ENCODE data around the gene NHLH1.

DNA sequence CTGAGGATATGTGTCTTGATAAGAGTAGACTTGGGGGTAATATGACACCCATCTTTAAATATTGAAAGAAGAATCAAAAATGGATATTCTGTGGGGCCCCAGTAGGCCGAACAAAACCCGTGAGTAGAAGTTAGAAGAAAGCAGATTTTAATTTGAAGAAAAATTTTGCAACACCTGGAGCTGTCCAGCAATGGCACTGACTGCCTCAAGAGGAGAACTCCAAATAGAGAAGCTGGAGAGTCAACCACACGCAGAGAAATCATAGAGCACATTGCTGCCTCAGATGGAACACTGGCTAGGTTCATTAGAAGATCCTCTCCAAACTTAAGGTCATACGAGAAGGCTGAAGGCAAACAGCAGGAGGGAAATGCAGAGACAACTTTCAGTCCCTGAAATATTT is 6.8 kb downstream of the NHLH1 start:
- TF ChIP-seq, protein P1, sequence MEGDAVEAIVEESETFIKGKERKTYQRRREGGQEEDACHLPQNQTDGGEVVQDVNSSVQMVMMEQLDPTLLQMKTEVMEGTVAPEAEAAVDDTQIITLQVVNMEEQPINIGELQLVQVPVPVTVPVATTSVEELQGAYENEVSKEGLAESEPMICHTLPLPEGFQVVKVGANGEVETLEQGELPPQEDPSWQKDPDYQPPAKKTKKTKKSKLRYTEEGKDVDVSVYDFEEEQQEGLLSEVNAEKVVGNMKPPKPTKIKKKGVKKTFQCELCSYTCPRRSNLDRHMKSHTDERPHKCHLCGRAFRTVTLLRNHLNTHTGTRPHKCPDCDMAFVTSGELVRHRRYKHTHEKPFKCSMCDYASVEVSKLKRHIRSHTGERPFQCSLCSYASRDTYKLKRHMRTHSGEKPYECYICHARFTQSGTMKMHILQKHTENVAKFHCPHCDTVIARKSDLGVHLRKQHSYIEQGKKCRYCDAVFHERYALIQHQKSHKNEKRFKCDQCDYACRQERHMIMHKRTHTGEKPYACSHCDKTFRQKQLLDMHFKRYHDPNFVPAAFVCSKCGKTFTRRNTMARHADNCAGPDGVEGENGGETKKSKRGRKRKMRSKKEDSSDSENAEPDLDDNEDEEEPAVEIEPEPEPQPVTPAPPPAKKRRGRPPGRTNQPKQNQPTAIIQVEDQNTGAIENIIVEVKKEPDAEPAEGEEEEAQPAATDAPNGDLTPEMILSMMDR (IDR thresholded peaks at IDR 0.05): no peak
- no peak for TF ChIP-seq POLR2A (IDR thresholded peaks at IDR 0.05)
- no peak for TF ChIP-seq EP300 (IDR thresholded peaks at IDR 0.05)
